ENCODE measurements around the gene RNF208.

DNA sequence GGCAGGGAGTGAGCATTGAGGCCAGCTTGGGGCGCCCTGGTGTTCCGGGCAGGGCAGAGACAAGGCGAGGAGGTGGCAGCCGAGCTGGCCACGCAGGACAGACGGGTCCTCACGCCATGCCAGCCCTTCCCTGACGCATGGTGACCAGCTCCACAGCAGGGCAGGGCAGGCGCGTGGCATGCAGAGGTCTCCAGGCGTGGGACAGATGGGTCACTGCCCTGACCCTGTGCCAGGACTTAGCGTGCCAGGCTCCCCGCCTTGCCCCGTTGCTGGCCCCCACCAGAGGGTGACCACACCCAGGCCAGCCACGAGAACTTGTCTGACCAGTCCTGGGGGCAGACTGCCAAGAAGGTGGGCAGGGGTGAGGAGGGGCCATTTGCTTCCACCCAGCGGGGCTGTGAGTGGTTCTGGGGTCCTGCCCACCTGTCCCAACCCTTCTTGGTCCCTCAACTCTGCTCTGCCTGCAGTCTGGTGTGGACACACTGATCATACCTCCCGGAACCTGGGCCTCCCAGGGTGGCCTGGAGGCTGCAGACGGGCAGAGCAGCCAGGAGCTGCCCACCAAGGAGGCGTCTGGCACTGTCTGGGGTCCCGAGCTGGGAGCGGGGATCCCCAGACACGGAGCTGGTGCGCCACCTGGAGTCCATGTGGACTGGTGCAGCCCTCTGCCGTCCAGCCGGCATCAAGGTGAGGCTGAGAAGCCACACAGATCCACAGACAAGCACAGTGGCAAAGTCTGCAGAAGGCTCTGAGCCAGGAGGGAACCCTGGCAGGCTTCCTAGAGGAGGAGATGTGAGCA, 5.2 kb upstream of the RNF208 start, which contains the start of gene RNF224:
- TF ChIP-seq POLR2A (IDR thresholded peaks at IDR 0.05; ENCODE audit: low read length) (no peak), GATA1 (IDR thresholded peaks at IDR 0.05; ENCODE audit: low read depth, low read length) (no peak)
